ENCODE results near the gene PRDX4.

The PRDX4 gene

DNA sequence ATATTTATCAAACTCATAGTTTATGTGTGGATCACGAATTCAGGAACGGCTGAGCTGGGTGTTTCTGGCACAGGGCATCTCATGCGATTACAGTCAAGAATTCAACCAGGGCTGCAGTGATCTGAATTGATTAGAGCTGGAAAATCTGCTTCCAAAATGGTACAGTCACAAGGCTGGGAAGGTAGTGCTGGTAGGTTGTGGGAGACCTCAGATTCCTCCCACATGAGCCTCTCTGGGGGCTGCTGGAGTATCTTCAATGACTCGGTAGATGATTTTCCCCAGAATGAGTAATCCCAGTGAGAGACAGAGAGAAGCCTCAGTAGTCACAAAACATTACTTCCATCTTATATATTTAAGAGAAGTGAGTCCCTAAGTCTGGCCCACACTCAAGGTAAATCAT, 36.2 kb upstream of the PRDX4 start:
- H3K4me1 ChIP-seq: no peaks in the 10 kb centered on the region
- H3K27ac ChIP-seq: no peak overlapping the region
- H3K9me3 ChIP-seq: no peaks in the 10 kb centered on the region
- no peak for DNase-seq
- no peak for TF ChIP-seq CTCF (IDR thresholded peaks at IDR 0.05)
- no peaks in the 10 kb centered on the region for H3K27me3 ChIP-seq
- no peaks in the 10 kb centered on the region for H3K36me3 ChIP-seq
- no peak overlapping the region for H3K4me3 ChIP-seq
- intact Hi-C loops (cut with DNase I; ENCODE audit: low total_unique reads): no loop called here

DNA sequence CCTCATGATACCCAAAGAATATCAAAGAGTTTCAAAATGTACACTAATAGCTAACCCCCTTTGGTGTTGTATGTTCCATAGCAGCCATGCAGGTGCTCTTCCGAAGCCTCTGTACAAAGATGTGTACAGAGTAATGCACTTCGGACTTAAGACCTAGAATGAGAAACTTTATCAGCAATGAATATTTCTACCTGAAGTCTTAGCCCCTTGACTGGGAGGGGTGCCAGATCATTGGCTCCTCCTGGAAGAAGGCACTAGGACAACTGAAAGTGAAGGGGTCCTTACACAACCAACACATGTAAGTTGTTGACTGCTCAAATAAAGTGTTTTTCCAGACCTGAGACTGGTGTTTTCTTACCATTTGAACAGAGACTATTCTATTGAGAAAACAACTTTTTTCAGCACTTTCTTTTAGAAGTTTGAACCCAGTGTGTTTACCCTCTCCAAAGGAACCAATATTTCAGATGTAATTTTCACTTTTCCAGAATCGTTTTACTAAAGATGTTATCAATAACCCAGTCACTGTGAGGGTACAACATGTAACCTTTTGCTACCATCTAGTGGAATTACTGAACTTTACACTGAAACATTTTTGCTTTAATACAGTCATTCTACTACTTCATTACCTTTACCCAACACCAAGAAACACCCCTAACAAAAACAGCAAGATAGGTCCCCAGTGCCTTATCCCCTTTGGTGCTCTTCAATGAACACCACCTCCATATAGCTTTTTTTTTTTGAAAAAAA, 33.3 kb upstream of the PRDX4 start:
- no peak for TF ChIP-seq CTCF (IDR thresholded peaks at IDR 0.05)
- no peak for DNase-seq
- H3K9me3 ChIP-seq: no peaks in the 10 kb centered on the region
- H3K4me3 ChIP-seq: no peak overlapping the region
- no peak overlapping the region for H3K27ac ChIP-seq
- no peaks in the 10 kb centered on the region for H3K36me3 ChIP-seq
- no peaks in the 10 kb centered on the region for H3K4me1 ChIP-seq
- intact Hi-C loops (cut with DNase I; ENCODE audit: low total_unique reads): no loop called here
- no peaks in the 10 kb centered on the region for H3K27me3 ChIP-seq

- Histone ChIP-seq H3K27me3 (no peaks in the 10 kb centered on the region), H3K4me3 (no peak overlapping the region), H3K27ac (no peak overlapping the region), H3K4me1 (no peaks in the 10 kb centered on the region), H3K9me3 (peaks cover 0 to 7% (median 0%) of the 10 kb centered on the region in 3 donors), H3K36me3 (no peaks in the 10 kb centered on the region)
- intact Hi-C loops (cut with DNase I; ENCODE audit: low total_unique reads): no loop called here
- DNase-seq: no peak
- no peak for TF ChIP-seq CTCF (IDR thresholded peaks at IDR 0.05)
Measured at GRCh38 chrX:23637187-23637586, 30.1 kb upstream of the PRDX4 start.

DNA sequence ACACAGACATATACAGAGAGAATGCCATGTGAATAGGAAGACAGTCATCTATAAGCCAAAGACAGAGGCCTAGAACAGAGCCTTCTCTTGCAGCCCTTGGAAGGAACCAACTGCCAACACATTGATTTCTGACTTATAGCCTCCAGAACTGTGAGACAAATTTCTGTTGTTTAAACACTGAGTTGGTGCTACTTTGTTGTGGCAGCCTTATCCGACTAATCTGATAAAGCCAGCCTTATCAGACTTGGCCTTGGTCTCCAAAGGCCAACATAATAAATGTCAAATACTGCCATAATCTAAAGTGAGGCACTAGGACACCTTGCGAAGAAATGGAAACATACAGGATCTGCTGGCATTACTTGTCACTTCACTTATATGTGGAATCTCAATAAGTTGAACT, 24.3 kb upstream of the PRDX4 start:
- Histone ChIP-seq H3K4me3 (no peak overlapping the region), H3K36me3 (no peaks in the 10 kb centered on the region), H3K9me3 (peaks cover 0 to 7% (median 0%) of the 10 kb centered on the region in 3 donors), H3K27me3 (no peaks in the 10 kb centered on the region), H3K27ac (no peak overlapping the region), H3K4me1 (no peaks in the 10 kb centered on the region)
- TF ChIP-seq CTCF (IDR thresholded peaks at IDR 0.05): no peak
- no peak for DNase-seq
- intact Hi-C loops (cut with DNase I; ENCODE audit: low total_unique reads): loop anchor here (5.0 kb wide), 1 partner anchor 856 kb away; no protein-coding TSS in a partner anchor

DNA sequence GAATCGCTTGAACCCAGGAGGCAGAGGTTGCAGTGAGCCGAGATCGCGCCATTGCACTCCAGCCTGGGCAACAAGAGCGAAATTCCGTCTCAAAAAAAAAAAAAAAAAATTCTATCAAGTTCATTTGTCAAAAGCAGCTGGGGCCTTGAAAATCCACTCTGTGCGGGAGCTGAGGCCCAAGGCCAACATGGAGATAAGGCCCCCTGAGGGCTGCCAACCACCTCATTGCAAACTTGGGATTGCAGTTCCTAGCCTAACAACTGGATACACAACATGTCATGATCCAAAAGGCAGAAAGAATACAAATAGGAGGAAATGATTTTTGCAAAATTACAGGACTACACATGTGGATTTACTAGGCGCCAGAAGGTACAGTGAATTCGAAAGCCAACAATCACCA, 22.5 kb upstream of the PRDX4 start:
- Histone ChIP-seq H3K27me3 (no peaks in the 10 kb centered on the region), H3K4me1 (no peaks in the 10 kb centered on the region), H3K36me3 (no peaks in the 10 kb centered on the region), H3K27ac (no peak overlapping the region), H3K4me3 (no peak overlapping the region), H3K9me3 (peaks cover 0 to 7% (median 0%) of the 10 kb centered on the region in 3 donors)
- no peak for DNase-seq
- no peak for TF ChIP-seq CTCF (IDR thresholded peaks at IDR 0.05)
- intact Hi-C loops (cut with DNase I; ENCODE audit: low total_unique reads): loop anchor here (5.0 kb wide), 1 partner anchor 857 kb away; no protein-coding TSS in a partner anchor

Data from tibial artery (tissue), 4 donors.